Renal pelvis (tissue), 4 donors: ENCODE results near the gene ISCA1. TPM values are rescaled to one million over a fixed set of nuclear protein-coding genes. Genes with fewer than 3 reads are reported as not detected.
"Not testable (repeated sequence)": the region's sequence is repeated elsewhere in the genome, so short reads cannot be mapped to it uniquely, and the experiment has no call there.

ENCODE experiments used
- DNase-seq: peaks from one replicate; pipeline ENCODE4 v3.0.0-alpha.2; 2013
- polyA plus RNA-seq, 3 donors: library from polyadenylated mRNA; unstranded; fragments of 120-200 nt; gene quantifications; one replicate each; pipeline ENCODE4 v1.2.1, GENCODE V29; 2013; ENCODE audit not compliant: insufficient read length in 3 of 3

The ISCA1 gene
- polyA plus RNA-seq, 3 donors: 51.6 to 54.9 (median 53.9) TPM

DNA sequence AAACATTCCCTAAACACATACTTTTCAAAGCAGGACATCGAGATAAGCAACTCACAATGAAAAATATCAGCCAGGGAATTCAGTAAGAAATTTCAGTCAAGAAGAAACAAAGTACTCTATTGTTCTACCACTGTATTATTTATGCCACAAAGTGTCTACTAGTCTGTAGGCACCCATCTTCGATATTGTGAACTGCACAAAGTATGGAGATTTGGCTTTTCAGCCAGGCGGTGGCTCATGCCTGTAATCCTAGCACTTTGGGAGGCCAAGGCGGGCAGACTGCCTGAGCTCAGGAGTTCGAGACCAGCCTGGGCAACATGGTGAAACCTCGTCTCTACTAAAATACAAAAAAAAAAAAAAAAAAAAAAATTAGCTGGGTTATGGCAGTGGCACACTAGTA is 8.0 kb upstream of the ISCA1 start:
- not testable (repeated sequence) for DNase-seq

DNA sequence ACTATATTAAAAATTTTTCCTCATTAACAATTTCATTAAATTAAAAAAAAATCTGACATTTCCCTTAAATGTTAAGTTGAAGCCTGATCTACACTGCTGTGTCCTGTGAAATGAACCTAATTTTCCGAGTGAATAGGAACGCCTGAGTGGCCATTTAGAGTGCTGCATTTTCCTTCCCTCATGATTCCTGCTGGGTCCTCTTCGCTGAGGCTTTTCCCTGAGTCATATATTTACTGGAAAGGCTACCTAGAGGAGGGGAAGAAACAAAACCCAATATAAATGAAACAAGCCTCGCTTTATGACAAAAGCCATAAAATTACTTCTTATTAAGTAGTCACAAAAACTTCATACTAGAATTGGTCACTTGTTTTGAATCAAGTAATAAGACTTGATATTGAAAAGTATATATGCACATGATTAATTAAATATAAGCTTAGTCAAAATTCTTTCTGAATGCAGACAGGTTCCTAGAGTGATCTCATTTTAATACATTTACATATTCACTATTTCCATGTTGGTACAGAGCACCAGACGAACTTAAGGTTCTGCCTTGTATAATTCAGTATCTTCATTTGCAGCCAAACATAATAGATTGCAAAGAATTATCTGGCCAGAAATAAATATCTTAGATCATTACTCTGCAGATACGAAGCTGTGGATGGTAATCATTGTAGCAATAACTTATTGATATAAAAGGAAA is 6.3 kb upstream of the ISCA1 start:
- no peak for DNase-seq

DNA sequence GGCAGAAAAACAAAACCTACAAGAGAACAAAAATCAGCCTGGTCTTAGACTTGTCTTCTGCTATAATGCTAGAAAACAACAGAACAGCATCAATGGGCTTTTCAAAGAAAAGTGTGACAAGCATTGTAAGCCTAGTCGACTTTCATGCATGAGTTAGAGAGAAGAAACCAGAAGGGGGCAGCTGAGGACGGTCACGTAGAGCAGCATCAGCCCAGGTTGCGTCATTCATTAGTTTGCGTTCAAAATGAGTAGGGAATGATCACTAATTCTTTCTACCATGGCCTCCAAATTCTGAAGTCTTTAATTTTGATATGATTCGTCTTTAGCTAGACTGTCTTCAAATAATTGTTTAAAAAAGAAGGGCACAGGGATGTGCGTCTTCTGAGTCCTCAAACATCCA is 4.7 kb upstream of the ISCA1 start:
- DNase-seq: peak; percentile 44

DNA sequence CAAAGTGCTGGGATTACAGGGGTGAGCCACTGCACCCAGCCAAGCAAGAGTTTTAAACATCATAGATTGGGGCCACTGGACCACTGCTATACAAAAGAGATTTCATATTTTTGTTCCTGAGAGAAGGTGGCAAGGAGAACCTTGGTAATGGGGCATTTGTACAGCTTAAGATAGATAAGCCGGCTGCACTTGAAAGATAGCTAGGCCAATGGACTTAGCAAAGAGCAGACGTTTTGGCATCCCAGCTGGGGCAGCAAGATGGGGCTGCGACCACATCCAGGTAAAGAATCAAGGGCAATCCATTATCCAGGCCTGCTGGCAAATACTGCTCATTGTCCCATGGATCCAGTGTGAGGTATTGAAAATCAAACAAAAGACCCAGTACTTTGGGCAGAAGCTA is 3.9 kb upstream of the ISCA1 start:
- DNase-seq: no peak

DNA sequence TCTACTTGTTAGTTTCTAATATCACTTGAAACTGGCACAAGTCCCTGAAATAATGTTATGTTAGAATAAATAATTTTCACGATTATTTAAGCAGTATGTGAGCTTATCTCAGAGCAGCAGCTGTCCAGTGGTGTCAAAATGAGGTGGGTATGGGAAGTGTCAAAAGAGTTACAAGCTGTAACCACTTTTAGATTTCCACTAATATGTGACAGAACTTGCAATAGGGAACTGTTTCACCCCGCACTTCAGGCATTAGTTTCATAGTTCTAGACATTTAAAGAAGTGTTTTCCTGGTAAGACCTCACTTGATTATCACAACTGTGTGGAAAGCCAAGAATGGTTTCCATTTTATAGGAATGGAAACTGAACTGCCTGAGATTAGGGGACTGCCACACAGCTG is 2.9 kb upstream of the ISCA1 start:
- no peak for DNase-seq

DNA sequence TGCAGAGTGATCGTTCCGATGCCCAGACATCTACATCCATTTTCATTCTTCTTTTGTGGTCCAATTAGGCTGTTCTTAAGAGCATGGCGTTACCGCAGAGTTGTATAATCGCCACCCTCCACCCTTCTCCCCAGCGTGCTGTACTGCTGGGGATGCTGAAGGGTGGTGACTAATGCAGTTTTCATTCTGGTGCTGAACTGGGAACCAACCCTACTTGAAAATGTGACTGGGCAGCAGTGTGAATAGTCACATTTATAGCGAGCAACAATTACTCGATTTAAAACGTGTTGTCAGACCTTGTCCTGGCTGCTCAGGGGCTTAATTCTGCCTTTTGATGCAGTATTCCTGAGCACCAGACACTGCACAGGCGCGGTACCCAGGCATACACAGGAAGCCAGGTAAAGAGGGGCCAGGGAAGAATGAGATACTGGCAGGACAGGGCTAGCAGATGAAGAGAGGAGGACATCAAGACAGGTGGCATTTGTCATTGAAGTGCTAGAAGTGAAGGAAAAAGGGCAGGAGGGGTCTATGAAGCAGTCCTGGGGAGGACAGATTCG is 719 bp upstream of the ISCA1 start:
- DNase-seq: no peak

DNA sequence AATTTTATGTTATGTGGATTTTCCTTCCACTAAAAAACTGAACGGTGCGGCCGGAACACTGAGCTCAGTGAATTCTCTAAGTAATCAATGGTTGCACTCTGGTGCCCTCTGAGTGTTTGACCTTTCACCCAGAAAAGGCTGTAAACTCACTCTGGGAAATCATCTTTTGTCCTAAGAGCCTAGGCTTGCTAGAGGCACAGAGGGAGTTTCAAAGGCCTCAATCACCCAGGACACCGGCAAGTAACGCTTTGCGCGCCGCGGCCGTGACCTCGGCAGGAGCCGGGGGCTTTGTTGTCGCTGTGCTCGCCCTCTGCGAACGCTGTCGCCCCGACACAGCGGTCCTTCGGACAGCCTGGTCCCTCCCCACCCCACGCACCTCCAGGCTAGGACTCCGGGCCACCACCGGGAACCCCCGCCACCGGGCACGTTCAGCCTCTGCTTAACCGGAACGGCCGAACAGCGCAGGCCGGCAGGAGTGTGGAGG is 703 bp downstream of the ISCA1 start:
- no peak for DNase-seq

DNA sequence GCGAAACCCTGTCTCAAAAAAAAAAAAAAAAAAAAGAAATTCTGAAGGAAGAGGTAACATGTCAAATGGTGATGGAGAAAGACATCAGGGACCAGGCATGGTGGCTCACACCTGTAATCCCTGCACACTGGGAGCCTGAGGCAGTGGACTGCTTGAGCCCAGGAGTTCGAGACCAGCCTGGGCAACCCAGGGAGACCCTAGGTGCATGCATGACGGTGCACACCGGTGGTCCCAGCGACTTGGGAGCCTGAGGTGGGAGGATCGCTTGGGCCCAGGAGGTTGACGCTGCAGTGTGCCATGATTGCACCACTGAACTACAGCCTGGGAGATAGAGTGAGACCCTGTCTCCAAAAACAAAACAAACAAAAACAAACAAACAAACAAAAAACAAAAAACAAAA is 1.8 kb downstream of the ISCA1 start:
- DNase-seq: no peak

DNA sequence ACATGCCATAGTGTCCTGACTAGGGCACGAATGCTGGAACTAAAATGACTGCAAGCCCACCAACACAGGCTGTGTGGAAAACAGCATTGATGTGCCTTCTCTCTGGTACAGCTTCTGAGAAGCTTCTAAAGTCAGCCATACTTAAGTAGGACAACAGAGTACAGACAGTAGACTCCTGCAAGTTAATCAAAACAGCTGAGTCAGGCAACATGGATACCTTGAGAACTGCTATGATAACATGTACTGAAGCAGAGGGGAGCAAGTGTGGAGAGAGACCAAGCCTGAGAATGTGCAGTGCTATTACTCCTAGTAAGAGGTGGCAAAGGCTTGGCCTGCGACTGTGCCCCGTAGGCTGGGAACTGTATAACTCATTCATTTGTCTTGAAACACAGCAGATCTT is 2.5 kb downstream of the ISCA1 start:
- DNase-seq: no peak

DNA sequence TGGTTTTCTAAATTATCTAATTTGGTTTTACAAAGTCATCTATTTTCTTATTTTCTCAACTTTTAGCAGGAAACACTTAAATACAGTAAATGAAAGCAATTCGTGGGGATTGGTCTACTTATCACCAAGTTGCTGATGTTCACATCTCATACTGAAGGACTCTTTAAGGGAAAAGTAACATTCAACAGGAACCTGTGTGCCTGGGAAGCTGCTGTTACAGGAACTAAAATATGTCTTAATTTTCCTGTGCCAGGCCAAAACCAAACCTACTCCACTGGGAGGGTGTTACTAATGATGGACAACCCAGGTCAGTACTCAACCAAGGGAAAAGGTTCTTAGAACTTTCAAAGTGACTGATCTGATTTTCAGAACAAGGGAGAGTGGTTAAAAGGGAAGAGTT is 5.3 kb downstream of the ISCA1 start:
- no peak for DNase-seq

DNA sequence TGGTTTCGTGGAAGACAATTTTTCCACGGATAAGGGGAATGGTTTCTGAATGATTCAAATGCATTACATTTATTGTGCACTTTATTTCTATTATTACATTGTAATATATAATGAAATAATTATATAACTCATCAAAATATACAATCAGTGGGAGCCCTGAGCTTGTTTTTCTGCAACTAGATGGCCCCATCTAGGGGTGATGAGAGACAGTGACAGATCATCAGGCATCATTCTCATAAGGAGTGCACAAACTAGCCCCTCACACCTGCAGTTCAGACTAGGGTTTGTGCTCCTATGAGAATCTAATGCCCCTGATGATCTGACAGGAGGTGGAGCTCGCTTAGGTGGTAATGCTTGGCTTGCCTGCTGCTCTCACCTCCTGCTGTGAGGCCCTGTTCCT is 6.4 kb downstream of the ISCA1 start:
- DNase-seq: no peak

DNA sequence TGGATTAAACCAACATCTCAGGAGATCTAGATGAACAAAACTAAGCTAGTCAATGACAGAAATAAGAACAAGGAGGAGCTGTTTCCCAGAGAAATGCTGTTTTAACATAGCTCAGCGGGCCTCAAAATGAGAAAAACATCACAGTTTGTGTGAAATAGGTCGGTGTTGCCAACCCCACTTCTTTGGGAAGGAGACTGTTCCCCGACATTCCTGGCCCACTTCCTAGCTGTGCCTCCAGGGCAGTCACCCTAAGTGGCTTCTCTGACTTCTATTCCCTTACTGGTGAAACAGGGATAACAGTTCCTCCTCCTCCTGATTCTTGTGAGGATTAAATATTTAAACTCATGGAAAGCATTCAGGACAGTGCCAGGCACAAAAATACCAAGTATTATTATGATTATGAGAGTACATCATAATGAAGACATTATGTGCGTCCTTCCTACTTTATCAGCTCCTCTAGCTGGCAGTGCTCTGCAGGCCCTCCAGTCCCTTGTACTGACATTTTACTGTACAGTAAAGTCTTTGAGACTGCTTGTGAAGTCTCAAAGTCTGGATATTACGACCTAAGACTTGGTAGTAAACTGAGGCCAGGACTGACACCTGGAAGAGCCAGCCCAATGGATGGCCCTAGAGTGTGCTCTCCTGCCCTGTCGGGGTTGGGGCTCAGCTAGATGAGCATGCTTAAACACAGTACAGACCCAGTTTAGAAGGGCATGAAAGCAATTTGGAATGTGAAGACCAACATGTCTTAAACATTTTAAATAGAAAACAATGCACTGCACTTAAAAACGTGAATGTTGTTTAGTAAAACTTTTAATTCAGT is 7.3 kb downstream of the ISCA1 start:
- no peak for DNase-seq

DNA sequence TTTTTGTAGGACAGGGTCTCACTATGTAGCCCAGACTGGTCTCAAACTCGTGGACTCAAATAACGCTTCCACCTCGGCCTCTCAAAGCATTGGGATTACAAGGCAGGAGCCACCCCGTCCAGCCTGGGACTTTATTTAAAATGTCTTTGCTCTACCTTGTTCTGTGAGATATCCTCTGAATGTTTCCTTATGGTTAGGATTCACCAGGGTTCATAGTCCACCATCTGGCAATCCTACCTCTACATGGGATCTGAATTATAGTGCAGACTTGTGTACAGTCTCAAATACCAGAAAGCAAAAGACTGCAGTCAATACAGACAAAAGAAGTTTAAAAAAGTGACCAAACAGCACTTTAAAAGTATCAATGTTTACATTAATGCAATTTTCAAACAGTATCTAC is 10.1 kb downstream of the ISCA1 start:
- DNase-seq: no peak

DNA sequence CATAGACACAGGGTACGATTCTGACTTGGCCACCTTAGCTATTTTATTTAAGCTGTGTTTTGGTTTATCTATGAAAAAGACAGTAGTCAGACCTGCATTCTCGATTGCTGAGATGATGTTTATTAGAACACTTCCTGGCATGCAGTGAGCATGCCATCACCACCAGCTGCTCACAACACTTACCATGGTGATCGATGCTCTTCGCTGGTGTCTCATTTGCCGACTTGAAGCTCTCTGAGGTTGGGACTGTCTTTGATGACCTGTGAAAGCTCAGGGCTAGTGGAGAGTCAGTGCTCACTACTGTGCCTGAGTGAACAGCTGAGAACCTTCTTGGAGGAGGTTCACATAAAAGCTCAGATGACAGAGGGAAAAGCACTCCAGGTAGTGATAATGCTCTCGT is 18.5 kb downstream of the ISCA1 start:
- DNase-seq: no peak

DNA sequence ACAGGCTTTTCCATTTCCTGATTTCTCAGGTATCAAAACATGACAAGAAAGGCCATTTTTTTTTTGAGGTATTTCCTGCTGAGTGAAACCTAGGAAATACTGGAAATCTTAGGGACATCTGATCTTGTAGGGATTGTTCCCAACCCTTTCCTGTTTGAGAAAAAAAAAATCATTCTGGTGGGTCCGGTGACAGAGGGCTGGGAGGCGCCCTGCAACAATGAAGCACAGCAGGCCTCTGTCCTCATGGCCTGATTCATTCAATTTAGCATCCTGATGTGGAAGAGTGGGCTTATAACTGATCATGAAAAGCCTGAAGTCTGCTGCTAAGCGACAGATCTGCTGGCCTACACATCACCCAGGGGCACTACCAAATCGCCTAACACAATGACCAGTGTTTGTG is 19.8 kb downstream of the ISCA1 start:
- DNase-seq: no peak

DNA sequence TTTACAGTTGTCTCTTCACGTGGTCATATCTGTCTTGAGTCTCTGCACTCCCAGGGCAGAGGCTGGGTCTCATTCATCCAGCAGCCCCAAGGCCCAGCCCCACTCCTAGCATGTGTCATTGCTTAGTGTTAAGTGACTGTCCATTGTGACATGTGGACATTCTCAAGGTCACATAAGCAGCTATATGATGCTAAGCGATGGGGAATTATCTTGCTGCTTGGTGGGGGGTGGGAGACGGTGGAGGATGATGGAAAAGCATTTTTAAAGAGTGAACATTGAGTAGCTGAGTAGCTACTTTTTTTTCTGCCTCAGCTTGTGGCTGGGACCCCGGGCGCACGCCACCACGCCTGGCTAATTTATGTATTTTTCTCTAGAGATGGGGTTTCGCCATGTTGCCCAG is 22.8 kb downstream of the ISCA1 start, which contains the start of gene C9orf153:
Gene C9orf153 (minus strand): TSS at position 101 of the 400 bp plus-strand sequence. CDS start 30,054 bp downstream, outside the sequence.
- no peak for DNase-seq

DNA sequence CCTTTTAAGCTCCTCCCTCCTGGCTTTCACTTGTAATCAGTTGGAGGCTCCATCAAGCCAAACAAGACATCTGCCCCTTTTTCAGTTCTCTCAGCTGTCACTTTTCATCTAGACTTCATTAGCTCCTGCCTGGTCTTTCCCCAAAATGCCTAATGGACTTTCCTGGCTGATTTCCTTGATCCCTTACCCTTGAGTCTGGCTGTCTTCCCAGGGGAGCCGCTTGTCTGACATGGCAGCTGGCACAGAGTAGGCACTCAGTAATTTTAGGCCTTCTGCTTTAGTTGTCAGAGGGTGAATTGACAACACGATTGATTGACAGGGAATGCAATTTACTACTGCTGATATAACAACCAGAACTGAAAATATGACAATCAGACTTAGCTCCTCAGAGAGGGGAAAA is 24.9 kb downstream of the ISCA1 start:
- DNase-seq: no peak

DNA sequence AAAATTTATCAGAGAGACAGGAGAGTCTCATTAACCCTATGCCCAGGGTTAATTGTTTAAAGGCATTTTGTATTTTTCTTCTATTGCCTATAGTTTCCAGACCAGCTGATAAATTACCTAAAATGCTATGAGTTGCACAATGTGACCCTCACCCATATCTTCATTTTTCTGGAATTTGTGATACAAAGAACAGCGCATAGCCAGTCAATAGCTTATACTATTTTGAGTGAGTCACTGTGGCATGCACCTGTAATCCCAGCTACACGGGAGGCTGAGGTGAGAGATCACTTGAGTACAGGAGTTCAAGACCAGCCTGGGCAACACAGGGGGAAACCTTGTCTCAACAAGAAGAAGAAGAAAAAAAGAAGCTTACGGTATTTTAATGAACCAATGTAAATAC is 25.7 kb downstream of the ISCA1 start:
- no peak for DNase-seq

DNA sequence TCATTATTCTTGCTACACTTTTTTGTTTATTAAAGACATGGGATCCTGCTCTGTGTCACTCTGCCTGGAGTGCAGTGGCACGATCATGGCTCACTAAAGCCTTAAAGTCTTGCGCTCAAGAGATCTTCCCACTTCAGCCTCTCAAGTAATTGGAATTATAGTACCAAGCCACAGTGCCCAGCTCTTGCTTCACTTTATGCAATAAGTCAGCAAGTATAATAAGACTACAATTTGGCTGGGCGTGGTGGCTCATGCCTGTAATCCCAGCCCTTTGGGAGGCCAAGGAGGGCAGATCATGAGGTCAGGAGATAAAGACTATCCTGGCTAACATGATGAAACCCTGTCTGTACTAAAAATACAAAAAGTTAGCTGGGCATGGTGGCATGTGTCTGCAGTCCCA is 28.8 kb downstream of the ISCA1 start:
- DNase-seq: no peak

DNA sequence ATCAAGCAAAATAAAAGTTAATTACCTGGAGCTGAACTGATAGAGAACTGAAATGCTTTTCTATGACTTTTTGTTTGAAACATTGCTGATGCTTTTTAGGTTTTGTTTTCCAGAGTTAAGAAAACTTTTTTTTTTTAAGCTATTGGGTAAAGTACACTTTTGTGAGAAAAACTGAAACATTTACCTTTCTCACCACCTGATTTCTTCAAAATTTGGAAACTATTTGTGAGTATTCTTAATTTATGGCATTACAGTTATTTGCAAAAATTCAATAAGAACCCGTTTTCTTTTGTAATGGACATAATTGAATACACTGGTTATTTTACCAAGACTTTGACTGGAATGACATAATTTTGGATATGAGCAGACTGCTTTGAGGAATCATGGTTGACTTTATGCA is 29.5 kb downstream of the ISCA1 start:
- DNase-seq: no peak

DNA sequence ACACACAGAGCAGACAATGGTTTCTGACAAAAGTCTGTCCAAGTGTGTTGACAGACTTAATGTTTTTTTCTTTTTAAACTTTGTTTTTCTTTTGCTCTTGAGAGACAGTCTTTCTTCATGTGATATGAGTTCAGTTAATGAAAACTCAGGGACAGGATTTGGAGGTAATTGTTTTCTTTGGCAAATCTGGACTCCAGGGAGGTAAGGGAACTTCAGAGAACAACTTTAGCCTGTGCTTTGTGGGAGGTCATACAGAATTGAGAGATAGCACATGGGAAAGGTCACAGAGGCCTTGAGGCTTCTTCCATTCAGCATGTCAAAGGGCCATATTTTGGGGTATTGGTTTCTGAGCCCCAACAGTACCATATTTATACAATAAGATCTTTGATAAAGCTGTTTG is 32.2 kb downstream of the ISCA1 start:
- DNase-seq: no peak

DNA sequence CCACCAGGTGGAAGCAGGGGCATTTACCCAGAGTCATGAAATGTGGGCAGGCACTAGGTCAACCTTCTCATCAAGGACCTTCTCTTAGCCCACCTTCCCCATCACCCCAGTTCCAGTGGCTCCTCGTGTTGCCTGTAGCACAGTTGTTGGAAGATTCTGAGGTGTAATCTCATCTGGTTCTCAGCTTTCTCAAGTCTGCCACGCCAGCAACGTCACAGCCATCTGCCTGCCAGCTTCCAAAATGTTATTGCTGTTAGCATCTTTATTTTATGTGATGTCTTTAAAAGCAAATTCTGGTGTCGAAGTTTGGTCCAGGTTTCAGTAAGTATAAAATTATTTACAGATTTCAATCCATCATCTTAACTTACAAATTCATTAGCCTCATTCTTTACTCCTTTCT is 33.6 kb downstream of the ISCA1 start:
- DNase-seq: no peak

DNA sequence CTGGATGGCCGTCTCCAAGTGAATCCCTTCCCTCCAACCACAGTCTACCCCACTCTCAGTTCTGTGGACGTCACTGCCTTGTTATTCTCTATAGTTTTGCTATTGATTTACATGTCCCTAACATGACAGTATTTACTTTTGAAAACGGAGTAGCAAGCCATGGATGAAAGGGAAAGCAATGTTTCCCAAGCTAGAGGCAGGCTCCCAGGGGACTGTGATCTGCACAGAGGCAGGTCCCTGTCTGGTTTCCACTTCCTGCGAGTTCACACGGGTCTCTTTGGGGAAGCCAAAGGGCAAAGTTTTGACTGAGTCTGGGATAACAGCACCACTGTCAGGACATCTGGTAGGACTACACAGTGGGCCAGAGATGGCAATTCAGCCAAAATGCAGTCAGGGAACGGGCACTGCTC is 35.6 kb downstream of the ISCA1 start:
- DNase-seq: no peak
